HG03575 (cell line): ENCODE data around the gene PPAN.

ENCODE experiments used
- ATAC-seq: cut with Tn5 transposase; IDR thresholded peaks from one replicate; pipeline ENCODE4 v1.9.1; 2021; ENCODE audit not compliant: unreplicated experiment, insufficient number of reproducible peaks, low FRiP score; ENCODE audit errors: extremely low read depth

The PPAN gene

GRCh38 chr19:10091895-10092641, 14.1 kb upstream of the PPAN start:
- ATAC-seq = no peak

GRCh38 chr19:10092648-10093294, 13.4 kb upstream of the PPAN start:
- no peak for ATAC-seq

GRCh38 chr19:10093295-10094186, 12.6 kb upstream of the PPAN start:
- no peak for ATAC-seq

GRCh38 chr19:10095622-10095947, 10.6 kb upstream of the PPAN start:
- no peak for ATAC-seq

GRCh38 chr19:10095948-10096614, 10.1 kb upstream of the PPAN start:
- ATAC-seq = no peak

GRCh38 chr19:10096615-10096963, 9.6 kb upstream of the PPAN start:
- ATAC-seq = no peak

GRCh38 chr19:10100163-10100785, 5.9 kb upstream of the PPAN start:
- ATAC-seq = no peak

GRCh38 chr19:10102787-10103236, 3.4 kb upstream of the PPAN start:
- ATAC-seq = no peak

- ATAC-seq = no peak
Measured at GRCh38 chr19:10104130-10104513, 2.0 kb upstream of the PPAN start.

GRCh38 chr19:10104665-10105508, 1.3 kb upstream of the PPAN start:
- ATAC-seq = peak; percentile 29

GRCh38 chr19:10105509-10106099, 558 bp upstream of the PPAN start:
- peak; percentile 15 for ATAC-seq

GRCh38 chr19:10107254-10107653, 1.1 kb downstream of the PPAN start:
- ATAC-seq = no peak

GRCh38 chr19:10107817-10108367, 1.7 kb downstream of the PPAN start:
- ATAC-seq = no peak

- no peak for ATAC-seq
Measured at GRCh38 chr19:10109528-10109927, 3.4 kb downstream of the PPAN start.

- no peak for ATAC-seq
Measured at GRCh38 chr19:10110076-10110971, 4.2 kb downstream of the PPAN start.

- ATAC-seq = no peak
Measured at GRCh38 chr19:10110972-10111317, 4.8 kb downstream of the PPAN start.

GRCh38 chr19:10111405-10111811, 5.2 kb downstream of the PPAN start, which contains the start of gene P2RY11:
Gene P2RY11, plus strand, starts transcription at chr19:10111693. Its CDS starts 29 bp downstream, at chr19:10111722.
- ATAC-seq = no peak
